22Rv1 (cell line): ENCODE data around the gene GNG2.

Experiments
- H3K27ac ChIP-seq: fragments of 450-650 bp; 2 replicates; pipeline ENCODE4 v1.5.1; 2017
- CTCF ChIP-seq: fragments of 450-650 bp; IDR thresholded peaks from 2 replicates; pipeline ENCODE4 v1.5.1; 2017; ENCODE audit warnings: mild to moderate bottlenecking
- ZFX ChIP-seq: fragments of 450-650 bp; IDR thresholded peaks from 2 replicates; pipeline ENCODE4 v1.6.1; 2017; ENCODE audit warnings: antibody characterized with exemption, borderline replicate concordance

The GNG2 gene

GRCh38 chr14:52007637-52008036 is 147.2 kb downstream of the GNG2 start:
- TF ChIP-seq CTCF (no peak), ZFX (no peak)
- no peak overlapping the region for H3K27ac ChIP-seq

- H3K27ac ChIP-seq, result no peak overlapping the region
- TF ChIP-seq ZFX, result no peak
- TF ChIP-seq CTCF, result no peak
These were observed 147.7 kb downstream of the GNG2 start for GRCh38 chr14:52008136-52008535.

- no peak overlapping the region for H3K27ac ChIP-seq
- TF ChIP-seq ZFX (no peak), CTCF (no peak)
These were observed 149.8 kb downstream of the GNG2 start for GRCh38 chr14:52010173-52010693.

- H3K27ac ChIP-seq, result no peak overlapping the region
- TF ChIP-seq CTCF, result no peak
- TF ChIP-seq ZFX, result no peak
These were observed 151.1 kb downstream of the GNG2 start for GRCh38 chr14:52011523-52011922.

GRCh38 chr14:52012635-52013034 is 152.2 kb downstream of the GNG2 start:
- no peak for TF ChIP-seq ZFX
- TF ChIP-seq CTCF, result no peak
- H3K27ac ChIP-seq, result no peak overlapping the region

- H3K27ac ChIP-seq, result no peak overlapping the region
- TF ChIP-seq ZFX (no peak), CTCF (peak; percentile 54)
These were observed 153.7 kb downstream of the GNG2 start for GRCh38 chr14:52013984-52014600.

- H3K27ac ChIP-seq, result no peak overlapping the region
- TF ChIP-seq CTCF, result no peak
- no peak for TF ChIP-seq ZFX
These were observed 154.3 kb downstream of the GNG2 start for GRCh38 chr14:52014601-52015267.
